ENCODE data around the gene IL17RD. TPM values are rescaled to one million over a fixed set of nuclear protein-coding genes. Genes with fewer than 3 reads are reported as not detected.

IL17RD gene
- total and polyA plus RNA-seq, 2 of the 13 experiments (the other 11 are each of a cell fraction or from before 2014, with no cell fraction given), result 0.28 to 0.31 TPM

DNA sequence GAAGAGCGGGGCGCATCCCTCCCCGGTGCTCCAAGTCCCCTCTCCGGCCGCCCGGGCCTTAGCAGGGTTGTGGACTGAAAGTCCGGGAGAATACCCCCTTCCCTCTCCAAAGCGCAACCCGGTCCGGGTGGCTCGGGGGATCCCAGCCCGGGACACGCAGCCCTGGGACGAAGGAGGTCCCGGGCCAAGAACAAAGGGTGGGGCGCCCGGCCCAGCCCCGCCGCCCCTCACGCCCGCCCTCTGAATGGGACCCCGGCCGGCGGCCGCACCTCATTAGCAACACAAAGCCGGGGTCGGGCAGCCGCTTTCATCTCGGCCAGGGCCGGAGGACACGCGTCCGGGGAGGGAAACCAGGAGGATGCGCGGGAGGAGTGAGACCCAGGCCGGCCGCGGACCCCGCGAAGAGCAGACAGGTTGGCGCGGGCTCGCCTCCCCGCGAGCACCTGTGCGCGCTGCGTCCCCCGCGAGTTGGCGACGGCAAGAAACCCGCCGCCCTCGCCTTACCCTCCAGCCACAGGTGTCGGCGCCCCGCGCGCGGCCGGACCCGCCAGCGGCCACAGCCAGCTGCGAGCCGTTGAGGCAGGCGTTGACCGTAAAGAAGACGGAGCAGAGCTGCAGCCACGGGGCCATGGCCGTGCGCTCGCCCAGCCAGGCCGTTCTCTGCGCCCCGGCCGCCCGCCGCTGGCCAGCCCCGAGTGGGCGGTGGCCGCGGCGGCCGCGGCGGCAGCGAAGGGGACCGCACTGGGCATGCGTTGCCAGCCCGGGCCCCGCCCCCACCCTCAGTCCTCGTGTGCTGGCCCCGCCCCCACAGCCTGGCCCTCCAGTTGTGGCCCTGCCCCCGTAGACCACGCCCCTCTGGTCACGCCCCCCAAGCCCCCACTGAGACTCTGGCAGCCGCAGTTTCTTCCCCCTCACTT, at the start of gene IL17RD (continued):
- TF ChIP-seq, protein P1, sequence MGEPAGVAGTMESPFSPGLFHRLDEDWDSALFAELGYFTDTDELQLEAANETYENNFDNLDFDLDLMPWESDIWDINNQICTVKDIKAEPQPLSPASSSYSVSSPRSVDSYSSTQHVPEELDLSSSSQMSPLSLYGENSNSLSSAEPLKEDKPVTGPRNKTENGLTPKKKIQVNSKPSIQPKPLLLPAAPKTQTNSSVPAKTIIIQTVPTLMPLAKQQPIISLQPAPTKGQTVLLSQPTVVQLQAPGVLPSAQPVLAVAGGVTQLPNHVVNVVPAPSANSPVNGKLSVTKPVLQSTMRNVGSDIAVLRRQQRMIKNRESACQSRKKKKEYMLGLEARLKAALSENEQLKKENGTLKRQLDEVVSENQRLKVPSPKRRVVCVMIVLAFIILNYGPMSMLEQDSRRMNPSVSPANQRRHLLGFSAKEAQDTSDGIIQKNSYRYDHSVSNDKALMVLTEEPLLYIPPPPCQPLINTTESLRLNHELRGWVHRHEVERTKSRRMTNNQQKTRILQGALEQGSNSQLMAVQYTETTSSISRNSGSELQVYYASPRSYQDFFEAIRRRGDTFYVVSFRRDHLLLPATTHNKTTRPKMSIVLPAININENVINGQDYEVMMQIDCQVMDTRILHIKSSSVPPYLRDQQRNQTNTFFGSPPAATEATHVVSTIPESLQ (CRISPR knock-in tag; conservative IDR thresholded peaks at IDR 0.05), result no peak
- TF ChIP-seq, protein P2, sequence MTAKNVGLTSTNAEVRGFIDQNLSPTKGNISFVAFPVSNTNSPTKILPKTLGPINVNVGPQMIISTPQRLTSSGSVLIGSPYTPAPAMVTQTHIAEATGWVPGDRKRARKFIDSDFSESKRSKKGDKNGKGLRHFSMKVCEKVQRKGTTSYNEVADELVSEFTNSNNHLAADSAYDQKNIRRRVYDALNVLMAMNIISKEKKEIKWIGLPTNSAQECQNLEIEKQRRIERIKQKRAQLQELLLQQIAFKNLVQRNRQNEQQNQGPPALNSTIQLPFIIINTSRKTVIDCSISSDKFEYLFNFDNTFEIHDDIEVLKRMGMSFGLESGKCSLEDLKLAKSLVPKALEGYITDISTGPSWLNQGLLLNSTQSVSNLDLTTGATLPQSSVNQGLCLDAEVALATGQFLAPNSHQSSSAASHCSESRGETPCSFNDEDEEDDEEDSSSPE (CRISPR knock-in tag; IDR thresholded peaks at IDR 0.05), result no peak
- TF ChIP-seq ZNF44 (CRISPR knock-in tag; IDR thresholded peaks at IDR 0.05) (no peak), ZNF850 (CRISPR knock-in tag; conservative IDR thresholded peaks at IDR 0.05) (no peak), REL (CRISPR knock-in tag; conservative IDR thresholded peaks at IDR 0.05) (no peak), ZNF567 (CRISPR knock-in tag; IDR thresholded peaks at IDR 0.05; ENCODE audit: borderline replicate concordance) (no peak), ZNF775 (CRISPR knock-in tag; IDR thresholded peaks at IDR 0.05; ENCODE audit: borderline replicate concordance) (no peak), HNF4G (IDR thresholded peaks at IDR 0.05; ENCODE audit: borderline replicate concordance, low read depth, low read length) (no peak), HNF4G (CRISPR knock-in tag; IDR thresholded peaks at IDR 0.05; ENCODE audit: borderline replicate concordance, low read depth) (no peak), ZNF234 (CRISPR knock-in tag; conservative IDR thresholded peaks at IDR 0.05) (no peak), SIX1 (CRISPR knock-in tag; IDR thresholded peaks at IDR 0.05; ENCODE audit: borderline replicate concordance) (no peak), KLF11 (CRISPR knock-in tag; IDR thresholded peaks at IDR 0.05) (no peak), SCMH1 (CRISPR knock-in tag; IDR thresholded peaks at IDR 0.05; ENCODE audit: borderline replicate concordance) (no peak), ZNF317 (CRISPR knock-in tag; IDR thresholded peaks at IDR 0.05) (no peak), TEAD2 (CRISPR knock-in tag; IDR thresholded peaks at IDR 0.05) (no peak), NR2F1 (CRISPR knock-in tag; IDR thresholded peaks at IDR 0.05) (no peak), ZNF644 (CRISPR knock-in tag; IDR thresholded peaks at IDR 0.05; ENCODE audit: low read depth) (no peak), GATAD1 (CRISPR knock-in tag; IDR thresholded peaks at IDR 0.05) (no peak)
- TF ChIP-seq, protein P3, sequence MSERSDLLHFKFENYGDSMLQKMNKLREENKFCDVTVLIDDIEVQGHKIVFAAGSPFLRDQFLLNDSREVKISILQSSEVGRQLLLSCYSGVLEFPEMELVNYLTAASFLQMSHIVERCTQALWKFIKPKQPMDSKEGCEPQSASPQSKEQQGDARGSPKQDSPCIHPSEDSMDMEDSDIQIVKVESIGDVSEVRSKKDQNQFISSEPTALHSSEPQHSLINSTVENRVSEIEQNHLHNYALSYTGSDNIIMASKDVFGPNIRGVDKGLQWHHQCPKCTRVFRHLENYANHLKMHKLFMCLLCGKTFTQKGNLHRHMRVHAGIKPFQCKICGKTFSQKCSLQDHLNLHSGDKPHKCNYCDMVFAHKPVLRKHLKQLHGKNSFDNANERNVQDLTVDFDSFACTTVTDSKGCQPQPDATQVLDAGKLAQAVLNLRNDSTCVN (CRISPR knock-in tag; IDR thresholded peaks at IDR 0.05; ENCODE audit: borderline replicate concordance), result no peak
- TF ChIP-seq, protein P4, sequence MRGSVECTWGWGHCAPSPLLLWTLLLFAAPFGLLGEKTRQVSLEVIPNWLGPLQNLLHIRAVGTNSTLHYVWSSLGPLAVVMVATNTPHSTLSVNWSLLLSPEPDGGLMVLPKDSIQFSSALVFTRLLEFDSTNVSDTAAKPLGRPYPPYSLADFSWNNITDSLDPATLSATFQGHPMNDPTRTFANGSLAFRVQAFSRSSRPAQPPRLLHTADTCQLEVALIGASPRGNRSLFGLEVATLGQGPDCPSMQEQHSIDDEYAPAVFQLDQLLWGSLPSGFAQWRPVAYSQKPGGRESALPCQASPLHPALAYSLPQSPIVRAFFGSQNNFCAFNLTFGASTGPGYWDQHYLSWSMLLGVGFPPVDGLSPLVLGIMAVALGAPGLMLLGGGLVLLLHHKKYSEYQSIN (CRISPR knock-in tag; IDR thresholded peaks at IDR 0.05; ENCODE audit: borderline replicate concordance), result no peak

All from HepG2 (cell line).